Left ventricle myocardium inferior (tissue), 1 donor: ENCODE measurements around the gene GALNT3. TPM values are rescaled to one million over a fixed set of nuclear protein-coding genes. Genes with fewer than 3 reads are reported as not detected.

ENCODE experiments used
- DNase-seq: peaks from one replicate; pipeline ENCODE4 v3.0.0-alpha.2; 2020
- H3K27ac ChIP-seq: fragments of 200-600 bp; replicated peaks from 2 replicates; pipeline ENCODE4 v1.8.0; 2021
- H3K27me3 ChIP-seq: fragments of 200-600 bp; 2 replicates; pipeline ENCODE4 v1.8.0; 2021; ENCODE audit warnings: low read depth
- H3K36me3 ChIP-seq: fragments of 200-600 bp; 2 replicates; pipeline ENCODE4 v1.8.0; 2021
- H3K4me1 ChIP-seq: fragments of 200-600 bp; 2 replicates; pipeline ENCODE4 v1.8.0; 2021
- H3K4me3 ChIP-seq: fragments of 200-600 bp; 2 replicates; pipeline ENCODE4 v1.8.0; 2021; ENCODE audit warnings: mild to moderate bottlenecking, moderate library complexity
- H3K9me3 ChIP-seq: fragments of 200-600 bp; replicated peaks from 2 replicates; pipeline ENCODE4 v1.8.0; 2021
- intact Hi-C: fragments of 100-400 bp; cut with micrococcal nuclease; formaldehyde crosslinking; loops from one replicate; pipeline ENCODE4 v1.11.0; 2022
- total RNA-seq: library from RNA; stranded (reverse); fragmentation: NEBNext Ultra II Directional; extraction: Animal tissue kit (Norgen Biotek cat#: 25700); gene quantifications from one replicate; pipeline ENCODE4 v1.2.1, GENCODE V29; 2021
- TF ChIP-seq, protein P1 (sequence below): fragments of 200-600 bp; IDR thresholded peaks from 2 replicates; pipeline ENCODE4 v1.8.0; 2021; ENCODE audit warnings: antibody characterized with exemption, mild to moderate bottlenecking, borderline replicate concordance
- donor health status: DM: no; HTN: yes; CAD: no; lungs with severe emphysema.

GALNT3 gene
- total RNA-seq, 1 donor from 2014 or later: 0.08 TPM

GRCh38 chr2:165697748-165698443, 96.2 kb downstream of the GALNT3 start:
- no peaks in the 10 kb centered on the region for H3K36me3 ChIP-seq
- H3K9me3 ChIP-seq: no peaks in the 10 kb centered on the region
- peaks cover 4% of the 10 kb centered on the region for H3K27me3 ChIP-seq
- TF ChIP-seq, protein P1, sequence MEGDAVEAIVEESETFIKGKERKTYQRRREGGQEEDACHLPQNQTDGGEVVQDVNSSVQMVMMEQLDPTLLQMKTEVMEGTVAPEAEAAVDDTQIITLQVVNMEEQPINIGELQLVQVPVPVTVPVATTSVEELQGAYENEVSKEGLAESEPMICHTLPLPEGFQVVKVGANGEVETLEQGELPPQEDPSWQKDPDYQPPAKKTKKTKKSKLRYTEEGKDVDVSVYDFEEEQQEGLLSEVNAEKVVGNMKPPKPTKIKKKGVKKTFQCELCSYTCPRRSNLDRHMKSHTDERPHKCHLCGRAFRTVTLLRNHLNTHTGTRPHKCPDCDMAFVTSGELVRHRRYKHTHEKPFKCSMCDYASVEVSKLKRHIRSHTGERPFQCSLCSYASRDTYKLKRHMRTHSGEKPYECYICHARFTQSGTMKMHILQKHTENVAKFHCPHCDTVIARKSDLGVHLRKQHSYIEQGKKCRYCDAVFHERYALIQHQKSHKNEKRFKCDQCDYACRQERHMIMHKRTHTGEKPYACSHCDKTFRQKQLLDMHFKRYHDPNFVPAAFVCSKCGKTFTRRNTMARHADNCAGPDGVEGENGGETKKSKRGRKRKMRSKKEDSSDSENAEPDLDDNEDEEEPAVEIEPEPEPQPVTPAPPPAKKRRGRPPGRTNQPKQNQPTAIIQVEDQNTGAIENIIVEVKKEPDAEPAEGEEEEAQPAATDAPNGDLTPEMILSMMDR: no peak
- no peak overlapping the region for H3K27ac ChIP-seq
- DNase-seq: no peak
- no peak overlapping the region for H3K4me3 ChIP-seq
- intact Hi-C loops: loop anchor here (5.0 kb wide), 1 partner anchor 296 kb away; no protein-coding TSS in a partner anchor
- peaks cover 4% of the 10 kb centered on the region for H3K4me1 ChIP-seq

Other genes with a start within 250 kb of the GALNT3 start
- gene TTC21B, start 159.5 kb upstream of the GALNT3 start, total RNA-seq: 15.5 TPM